Measurements from ENCODE around the gene YWHAH.

Gene YWHAH

DNA sequence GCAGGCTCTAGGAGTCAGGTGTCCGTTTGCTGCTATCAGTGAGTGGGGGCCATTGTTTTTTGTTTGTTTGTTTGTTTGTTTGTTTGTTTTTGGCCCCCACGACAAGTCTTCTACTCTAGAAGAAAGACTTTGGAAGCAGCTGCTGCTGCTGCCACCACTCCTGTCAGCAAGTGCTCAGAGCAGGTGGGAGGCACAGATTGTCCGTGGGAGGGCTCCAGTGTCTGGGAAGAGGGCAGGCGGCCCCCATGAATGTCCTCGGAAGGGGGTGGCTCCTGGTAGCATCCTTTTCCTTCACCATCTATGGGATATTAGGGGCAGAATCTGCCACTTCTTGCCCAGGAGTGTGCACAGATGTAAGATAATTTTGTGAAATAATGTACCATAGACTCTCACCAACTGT is 37.8 kb upstream of the YWHAH start:
- TF ChIP-seq, protein P1, sequence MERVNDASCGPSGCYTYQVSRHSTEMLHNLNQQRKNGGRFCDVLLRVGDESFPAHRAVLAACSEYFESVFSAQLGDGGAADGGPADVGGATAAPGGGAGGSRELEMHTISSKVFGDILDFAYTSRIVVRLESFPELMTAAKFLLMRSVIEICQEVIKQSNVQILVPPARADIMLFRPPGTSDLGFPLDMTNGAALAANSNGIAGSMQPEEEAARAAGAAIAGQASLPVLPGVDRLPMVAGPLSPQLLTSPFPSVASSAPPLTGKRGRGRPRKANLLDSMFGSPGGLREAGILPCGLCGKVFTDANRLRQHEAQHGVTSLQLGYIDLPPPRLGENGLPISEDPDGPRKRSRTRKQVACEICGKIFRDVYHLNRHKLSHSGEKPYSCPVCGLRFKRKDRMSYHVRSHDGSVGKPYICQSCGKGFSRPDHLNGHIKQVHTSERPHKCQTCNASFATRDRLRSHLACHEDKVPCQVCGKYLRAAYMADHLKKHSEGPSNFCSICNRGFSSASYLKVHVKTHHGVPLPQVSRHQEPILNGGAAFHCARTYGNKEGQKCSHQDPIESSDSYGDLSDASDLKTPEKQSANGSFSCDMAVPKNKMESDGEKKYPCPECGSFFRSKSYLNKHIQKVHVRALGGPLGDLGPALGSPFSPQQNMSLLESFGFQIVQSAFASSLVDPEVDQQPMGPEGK (CRISPR knock-in tag; IDR thresholded peaks at IDR 0.05; ENCODE audit: borderline replicate concordance), result no peak
- TF ChIP-seq ZFP30 (CRISPR knock-in tag; IDR thresholded peaks at IDR 0.05) (no peak), ARNTL (CRISPR knock-in tag; IDR thresholded peaks at IDR 0.05; ENCODE audit: borderline replicate concordance, low read depth) (no peak), ZNF70 (CRISPR knock-in tag; IDR thresholded peaks at IDR 0.05) (no peak), ZC3H10 (CRISPR knock-in tag; IDR thresholded peaks at IDR 0.05) (no peak), TOX (CRISPR knock-in tag; IDR thresholded peaks at IDR 0.05; ENCODE audit: borderline replicate concordance) (no peak), PPARA (CRISPR knock-in tag; IDR thresholded peaks at IDR 0.05; ENCODE audit: borderline replicate concordance) (no peak), CSDC2 (CRISPR knock-in tag; IDR thresholded peaks at IDR 0.05) (no peak), ZNF565 (CRISPR knock-in tag; conservative IDR thresholded peaks at IDR 0.05; ENCODE audit: low read depth) (no peak), ZNF8 (CRISPR knock-in tag; IDR thresholded peaks at IDR 0.05) (no peak), SNAI2 (CRISPR knock-in tag; IDR thresholded peaks at IDR 0.05) (no peak), ZFP3 (CRISPR knock-in tag; IDR thresholded peaks at IDR 0.05) (no peak), OSR1 (CRISPR knock-in tag; IDR thresholded peaks at IDR 0.05) (no peak), BACH2 (CRISPR knock-in tag; IDR thresholded peaks at IDR 0.05; ENCODE audit: borderline replicate concordance) (no peak), TCF4 (CRISPR knock-in tag; IDR thresholded peaks at IDR 0.05; ENCODE audit: borderline replicate concordance) (no peak), GLIS3 (CRISPR knock-in tag; IDR thresholded peaks at IDR 0.05) (no peak), ISL1 (CRISPR knock-in tag; IDR thresholded peaks at IDR 0.05) (no peak)
- TF ChIP-seq, protein P2, sequence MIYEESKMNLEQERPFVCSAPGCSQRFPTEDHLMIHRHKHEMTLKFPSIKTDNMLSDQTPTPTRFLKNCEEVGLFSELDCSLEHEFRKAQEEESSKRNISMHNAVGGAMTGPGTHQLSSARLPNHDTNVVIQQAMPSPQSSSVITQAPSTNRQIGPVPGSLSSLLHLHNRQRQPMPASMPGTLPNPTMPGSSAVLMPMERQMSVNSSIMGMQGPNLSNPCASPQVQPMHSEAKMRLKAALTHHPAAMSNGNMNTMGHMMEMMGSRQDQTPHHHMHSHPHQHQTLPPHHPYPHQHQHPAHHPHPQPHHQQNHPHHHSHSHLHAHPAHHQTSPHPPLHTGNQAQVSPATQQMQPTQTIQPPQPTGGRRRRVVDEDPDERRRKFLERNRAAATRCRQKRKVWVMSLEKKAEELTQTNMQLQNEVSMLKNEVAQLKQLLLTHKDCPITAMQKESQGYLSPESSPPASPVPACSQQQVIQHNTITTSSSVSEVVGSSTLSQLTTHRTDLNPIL (CRISPR knock-in tag; IDR thresholded peaks at IDR 0.05; ENCODE audit: low read depth), result no peak
- TF ChIP-seq, protein P3, sequence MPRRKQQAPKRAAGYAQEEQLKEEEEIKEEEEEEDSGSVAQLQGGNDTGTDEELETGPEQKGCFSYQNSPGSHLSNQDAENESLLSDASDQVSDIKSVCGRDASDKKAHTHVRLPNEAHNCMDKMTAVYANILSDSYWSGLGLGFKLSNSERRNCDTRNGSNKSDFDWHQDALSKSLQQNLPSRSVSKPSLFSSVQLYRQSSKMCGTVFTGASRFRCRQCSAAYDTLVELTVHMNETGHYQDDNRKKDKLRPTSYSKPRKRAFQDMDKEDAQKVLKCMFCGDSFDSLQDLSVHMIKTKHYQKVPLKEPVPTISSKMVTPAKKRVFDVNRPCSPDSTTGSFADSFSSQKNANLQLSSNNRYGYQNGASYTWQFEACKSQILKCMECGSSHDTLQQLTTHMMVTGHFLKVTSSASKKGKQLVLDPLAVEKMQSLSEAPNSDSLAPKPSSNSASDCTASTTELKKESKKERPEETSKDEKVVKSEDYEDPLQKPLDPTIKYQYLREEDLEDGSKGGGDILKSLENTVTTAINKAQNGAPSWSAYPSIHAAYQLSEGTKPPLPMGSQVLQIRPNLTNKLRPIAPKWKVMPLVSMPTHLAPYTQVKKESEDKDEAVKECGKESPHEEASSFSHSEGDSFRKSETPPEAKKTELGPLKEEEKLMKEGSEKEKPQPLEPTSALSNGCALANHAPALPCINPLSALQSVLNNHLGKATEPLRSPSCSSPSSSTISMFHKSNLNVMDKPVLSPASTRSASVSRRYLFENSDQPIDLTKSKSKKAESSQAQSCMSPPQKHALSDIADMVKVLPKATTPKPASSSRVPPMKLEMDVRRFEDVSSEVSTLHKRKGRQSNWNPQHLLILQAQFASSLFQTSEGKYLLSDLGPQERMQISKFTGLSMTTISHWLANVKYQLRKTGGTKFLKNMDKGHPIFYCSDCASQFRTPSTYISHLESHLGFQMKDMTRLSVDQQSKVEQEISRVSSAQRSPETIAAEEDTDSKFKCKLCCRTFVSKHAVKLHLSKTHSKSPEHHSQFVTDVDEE (CRISPR knock-in tag; IDR thresholded peaks at IDR 0.05), result no peak
- ATAC-seq, result no peak

DNA sequence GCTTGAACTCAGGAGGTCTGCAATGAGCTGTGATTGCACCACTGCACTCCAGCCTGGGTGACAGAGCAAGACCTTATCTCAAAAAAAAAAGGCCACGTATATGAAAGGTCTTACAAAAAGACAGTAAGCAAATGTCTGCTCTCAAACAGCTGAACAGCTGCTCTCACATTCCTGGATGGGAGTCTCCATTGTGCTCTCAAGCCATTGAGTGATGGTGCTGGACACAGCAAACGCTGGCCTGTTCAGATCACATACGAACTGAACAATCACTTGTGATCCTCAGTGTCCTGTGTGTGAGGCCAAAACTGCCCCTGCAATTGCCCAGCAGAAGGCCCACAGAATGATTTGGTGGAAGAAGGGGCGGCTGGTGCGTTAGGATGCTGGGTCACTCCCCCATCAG is 34.4 kb upstream of the YWHAH start:
- ATAC-seq, result no peak
- TF ChIP-seq TCF4 (CRISPR knock-in tag; IDR thresholded peaks at IDR 0.05; ENCODE audit: borderline replicate concordance), result no peak

DNA sequence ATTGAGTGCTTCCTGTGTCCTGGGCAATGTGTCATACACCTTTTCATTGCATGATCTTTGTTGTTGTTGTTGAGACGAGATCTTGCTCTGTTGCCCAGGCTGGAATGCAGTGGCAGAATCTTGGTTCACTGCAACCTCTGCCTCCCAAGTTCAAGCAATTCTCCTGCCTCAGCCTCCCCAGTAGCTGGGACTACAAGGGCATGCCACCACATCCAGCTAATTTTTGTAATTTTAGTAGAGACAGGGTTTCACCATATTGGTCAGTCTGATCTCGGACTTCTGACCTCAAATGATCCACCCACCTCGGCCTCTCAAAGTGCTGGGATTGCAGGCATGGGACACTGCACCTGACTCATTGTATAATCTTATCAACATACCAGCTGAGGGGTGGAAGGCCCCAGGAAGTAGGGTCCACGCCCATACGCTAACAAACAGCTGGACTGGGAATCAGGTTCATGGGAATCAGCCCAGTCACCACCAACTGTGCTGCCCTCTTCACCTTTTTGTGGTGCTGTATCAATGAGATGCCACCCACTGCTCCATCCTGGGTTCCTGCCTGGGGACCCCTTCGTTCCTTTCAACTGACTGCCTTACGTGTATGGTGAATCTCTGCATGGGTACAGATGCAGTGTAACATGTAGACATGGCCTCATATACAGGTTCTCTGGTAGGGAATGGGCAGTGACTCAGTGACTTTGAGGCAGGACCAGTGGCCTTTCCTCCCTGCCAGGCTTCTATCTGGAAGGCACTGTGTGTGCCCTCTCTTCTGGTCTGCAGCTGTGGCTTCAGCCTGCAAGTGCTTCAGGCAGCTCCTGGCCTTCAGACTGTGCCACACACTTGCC is 32.5 kb upstream of the YWHAH start:
- no peak for ATAC-seq
- TF ChIP-seq SNAI2 (CRISPR knock-in tag; IDR thresholded peaks at IDR 0.05) (no peak), ZNF70 (CRISPR knock-in tag; IDR thresholded peaks at IDR 0.05) (no peak), CSDC2 (CRISPR knock-in tag; IDR thresholded peaks at IDR 0.05) (no peak), ZC3H10 (CRISPR knock-in tag; IDR thresholded peaks at IDR 0.05) (no peak), ESRRG (CRISPR knock-in tag; IDR thresholded peaks at IDR 0.05) (no peak)

DNA sequence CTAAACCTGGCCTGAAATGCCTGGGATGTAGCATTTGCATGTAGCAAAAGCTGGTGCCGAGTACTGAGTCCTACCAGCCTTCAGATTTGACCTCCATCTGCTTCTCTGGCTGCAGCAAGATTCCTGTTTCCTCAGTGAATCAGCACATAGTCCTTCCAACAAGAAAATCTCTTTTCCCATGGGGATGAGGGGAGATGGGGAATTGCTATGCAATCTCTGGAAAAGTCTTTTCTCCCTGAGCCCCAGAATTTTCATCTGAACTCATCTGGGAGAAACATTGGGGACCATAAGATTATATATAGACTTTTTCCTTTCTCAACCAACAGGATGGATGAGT is 32.0 kb upstream of the YWHAH start:
- TF ChIP-seq ZC3H10 (CRISPR knock-in tag; IDR thresholded peaks at IDR 0.05) (no peak), CSDC2 (CRISPR knock-in tag; IDR thresholded peaks at IDR 0.05) (no peak), OSR1 (CRISPR knock-in tag; IDR thresholded peaks at IDR 0.05) (no peak), PPARA (CRISPR knock-in tag; IDR thresholded peaks at IDR 0.05; ENCODE audit: borderline replicate concordance) (no peak), RARB (CRISPR knock-in tag; IDR thresholded peaks at IDR 0.05) (no peak), BACH2 (CRISPR knock-in tag; IDR thresholded peaks at IDR 0.05; ENCODE audit: borderline replicate concordance) (no peak), ZNF70 (CRISPR knock-in tag; IDR thresholded peaks at IDR 0.05) (no peak)
- TF ChIP-seq, protein P2 (CRISPR knock-in tag; IDR thresholded peaks at IDR 0.05; ENCODE audit: low read depth), result no peak
- TF ChIP-seq, protein P4, sequence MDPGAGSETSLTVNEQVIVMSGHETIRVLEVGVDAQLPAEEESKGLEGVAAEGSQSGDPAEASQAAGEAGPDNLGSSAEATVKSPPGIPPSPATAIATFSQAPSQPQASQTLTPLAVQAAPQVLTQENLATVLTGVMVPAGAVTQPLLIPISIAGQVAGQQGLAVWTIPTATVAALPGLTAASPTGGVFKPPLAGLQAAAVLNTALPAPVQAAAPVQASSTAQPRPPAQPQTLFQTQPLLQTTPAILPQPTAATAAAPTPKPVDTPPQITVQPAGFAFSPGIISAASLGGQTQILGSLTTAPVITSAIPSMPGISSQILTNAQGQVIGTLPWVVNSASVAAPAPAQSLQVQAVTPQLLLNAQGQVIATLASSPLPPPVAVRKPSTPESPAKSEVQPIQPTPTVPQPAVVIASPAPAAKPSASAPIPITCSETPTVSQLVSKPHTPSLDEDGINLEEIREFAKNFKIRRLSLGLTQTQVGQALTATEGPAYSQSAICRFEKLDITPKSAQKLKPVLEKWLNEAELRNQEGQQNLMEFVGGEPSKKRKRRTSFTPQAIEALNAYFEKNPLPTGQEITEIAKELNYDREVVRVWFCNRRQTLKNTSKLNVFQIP (CRISPR knock-in tag; IDR thresholded peaks at IDR 0.05; ENCODE audit: borderline replicate concordance, low read depth), result no peak
- ATAC-seq, result no peak

Data from SK-N-SH treated with all-trans-retinoic acid at 6 μM for 48 hours (cell line).